A549 (cell line): ENCODE results near the gene CEP250. TPM values are rescaled to one million over a fixed set of nuclear protein-coding genes. Genes with fewer than 3 reads are reported as not detected.

Source experiments
- ATAC-seq, 2 experiments: fragments of 200-7000 bp in 1 of 2; fragments of >200 bp in 1 of 2; cut with Nextera tagmentation in 1 of 2; cut with Tn5 transposase in 1 of 2; 3 replicates each; pipeline versions ENCODE4 v1.8.0 to v1.9.1; 2018 to 2020; ENCODE audit warnings: mild to moderate bottlenecking in 1 of 2, moderate library complexity in 1 of 2
- CTCF ChIA-PET: fragments of 300-600 bp; sonication (Branson Sonifier 250); formaldehyde crosslinking; extraction: SDS; loops from one replicate; lab custom pipeline; 2021; ENCODE audit warnings: antibody characterized with exemption, inconsistent platforms; lab: Yijun Ruan, JAX
- POLR2A ChIA-PET: fragments of 350-600 bp; formaldehyde crosslinking; extraction: SDS; loops from one replicate; lab custom pipeline; 2021; ENCODE audit warnings: antibody characterized with exemption, inconsistent platforms; lab: Yijun Ruan, JAX
- DNase-seq, 2 experiments: peaks; one replicate each; pipeline versions ENCODE4 v3.0.0 to v3.0.0-alpha.2; 2011 to 2016; ENCODE audit warnings: low read depth in 1 of 2, low spot score in 1 of 2
- FAIRE-seq: peaks from 2 replicates; lab custom pipeline; 2011; peaks lifted over from hg19 to GRCh38; lab: Jason Lieb, UNC
- H3K27ac ChIP-seq, 2 experiments: fragments of >200 bp; sonication (Bioruptor Twin); formaldehyde crosslinking; 3 replicates each; pipeline ENCODE4 v1.5.1; 2016 to 2017
- H3K4me1 ChIP-seq: fragments of >200 bp; sonication (Bioruptor Twin); formaldehyde crosslinking; 3 replicates; pipeline ENCODE4 v1.6.1; 2016
- H3K4me2 ChIP-seq: fragments of >200 bp; sonication (Bioruptor Twin); formaldehyde crosslinking; 3 replicates; pipeline ENCODE4 v1.6.1; 2016
- H3K4me3 ChIP-seq: fragments of >200 bp; sonication (Bioruptor Twin); formaldehyde crosslinking; 3 replicates; pipeline ENCODE4 v1.5.1; 2016
- H3K9me3 ChIP-seq: fragments of >200 bp; sonication (Bioruptor Twin); formaldehyde crosslinking; 3 replicates; pipeline ENCODE4 v1.6.1; 2016
- BCL3 ChIP-seq: fragments of >200 bp; sonication (Bioruptor Twin); formaldehyde crosslinking; IDR thresholded peaks from 3 replicates; pipeline ENCODE4 v1.6.1; 2016
- BHLHE40 ChIP-seq: IDR thresholded peaks from 2 replicates; pipeline ENCODE4 v1.6.1; 2012; ENCODE audit warnings: low read depth, low read length, inconsistent platforms
- CBX2 ChIP-seq: fragments of 200-600 bp; sonication (generic); IDR thresholded peaks from 2 replicates; pipeline ENCODE4 v1.6.1; 2016; ENCODE audit warnings: low read depth, mild to moderate bottlenecking, borderline replicate concordance
- CBX8 ChIP-seq: fragments of 200-600 bp; sonication (generic); IDR thresholded peaks from 2 replicates; pipeline ENCODE4 v1.6.1; 2016
- E2F6 ChIP-seq: IDR thresholded peaks from 2 replicates; pipeline ENCODE4 v1.6.1; 2012; ENCODE audit warnings: low read depth, borderline replicate concordance
- ELK1 ChIP-seq: fragments of 150-350 bp; IDR thresholded peaks from 2 replicates; pipeline ENCODE4 v1.6.1; 2014; ENCODE audit warnings: low read depth, mild to moderate bottlenecking, low read length
- FOSB ChIP-seq: fragments of 250-450 bp; sonication (Bioruptor Pico); IDR thresholded peaks from 2 replicates; pipeline ENCODE4 v1.5.0; 2020; ENCODE audit warnings: mild to moderate bottlenecking, moderate library complexity
- FOSL2 ChIP-seq, 2 experiments: fragments of 450-650 bp in 1 of 2; fragments of >200 bp in 1 of 2; sonication (Bioruptor Twin) in 1 of 2; formaldehyde crosslinking; IDR thresholded peaks; 2 replicates each; pipeline versions ENCODE4 v1.5.0 to v1.6.1; 2016 to 2020; ENCODE audit warnings: mild to moderate bottlenecking in 1 of 2, moderate library complexity in 1 of 2
- HDAC2 ChIP-seq: fragments of 200-600 bp; sonication (generic); IDR thresholded peaks from 2 replicates; pipeline ENCODE4 v1.6.1; 2016
- HOXA7 ChIP-seq: fragments of 250-450 bp; sonication (Bioruptor Pico); IDR thresholded peaks from 2 replicates; pipeline ENCODE4 v1.5.0; 2020; ENCODE audit warnings: mild to moderate bottlenecking, moderate library complexity
- HOXB5 ChIP-seq: fragments of 250-450 bp; sonication (Bioruptor Pico); IDR thresholded peaks from 2 replicates; pipeline ENCODE4 v1.5.0; 2020; ENCODE audit warnings: mild to moderate bottlenecking, moderate library complexity
- KDM1A ChIP-seq: fragments of 200-600 bp; sonication (generic); IDR thresholded peaks from 2 replicates; pipeline ENCODE4 v1.6.1; 2016; ENCODE audit warnings: low read depth, mild to moderate bottlenecking
- MYC ChIP-seq: IDR thresholded peaks from 2 replicates; pipeline ENCODE4 v1.6.1; 2012; ENCODE audit warnings: mild to moderate bottlenecking, inconsistent platforms, low read length, improper control_type of control experiment, borderline replicate concordance
- NPAS2 ChIP-seq: fragments of 250-450 bp; sonication (Bioruptor Pico); IDR thresholded peaks from 2 replicates; pipeline ENCODE4 v1.8.0; 2022; ENCODE audit warnings: mild to moderate bottlenecking, moderate library complexity, borderline replicate concordance
- PHF8 ChIP-seq: fragments of 200-600 bp; sonication (generic); IDR thresholded peaks from 2 replicates; pipeline ENCODE4 v1.6.1; 2016; ENCODE audit warnings: low read depth, mild to moderate bottlenecking, antibody characterized with exemption, moderate library complexity, borderline replicate concordance
- POLR2A ChIP-seq: IDR thresholded peaks from 2 replicates; pipeline ENCODE4 v1.6.1; 2012; ENCODE audit warnings: mild to moderate bottlenecking, low read length
- RFX5 ChIP-seq: fragments of 450-650 bp; IDR thresholded peaks from 2 replicates; pipeline ENCODE4 v1.7.1; 2014; ENCODE audit warnings: antibody characterized with exemption, mild to moderate bottlenecking, moderate library complexity
- TP53 ChIP-seq: fragments of 250-450 bp; sonication (Bioruptor Pico); IDR thresholded peaks from 2 replicates; pipeline ENCODE4 v1.5.0; 2021; ENCODE audit warnings: mild to moderate bottlenecking, moderate library complexity
- ZNF302 ChIP-seq: fragments of 250-450 bp; sonication (Bioruptor Pico); IDR thresholded peaks from 2 replicates; pipeline ENCODE4 v1.9.0; 2021; ENCODE audit warnings: inconsistent platforms, mild to moderate bottlenecking, moderate library complexity
- WGBS: methylation state at CpG from one replicate; pipeline ENCODE4 v1.1.6; 2017; ENCODE audit errors: missing lambda C conversion rate; 5-methylcytosine and 5-hydroxymethylcytosine counted together
- polyA plus RNA-seq, 4 experiments: library from polyadenylated mRNA; depleted of rRNA in 3 of 4; stranded (reverse); fragments of >200 nt; fragmentation: RNase III in 1 of 4; extraction: RNeasy Plus Mini Kit Qiagen cat#74134 plus additional on column Dnase treatment in 1 of 4; gene quantifications; 2 replicates in 3 of 4; 3 replicates in 1 of 4; pipeline ENCODE4 v1.2.3, GENCODE V29; 2011 to 2017
- TF ChIP-seq, protein P1 (sequence below): fragments of 250-450 bp; sonication (Bioruptor Pico); IDR thresholded peaks from 2 replicates; pipeline ENCODE4 v1.5.0; 2021; ENCODE audit warnings: mild to moderate bottlenecking, moderate library complexity, borderline replicate concordance

CEP250 gene
- polyA plus RNA-seq, 2 of the 4 experiments (the other 2 are of a cell fraction) = 13.8 to 19.6 TPM

GRCh38 chr20:35559042-35559693 lies 103.8 kb downstream of the CEP250 start:
- no peak overlapping the region for H3K4me3 ChIP-seq
- no peaks in the 10 kb centered on the region for H3K9me3 ChIP-seq
- no peak overlapping the region for H3K27ac ChIP-seq
- ChIA-PET CTCF (interaction anchor here (1.0 to 2.3 kb wide), 9 partner anchors 8 to 255 kb away, joined by 3 to 8 read pairs (median 4); partner anchors contain the start of gene ERGIC3), POLR2A (no interaction called here)
- FAIRE-seq = no peak
- H3K4me2 ChIP-seq = no peak overlapping the region
- WGBS = 92% methylated on average over 18 of the region's 24 CpGs
- no peak for DNase-seq
- no peak for ATAC-seq
- TF ChIP-seq TP53 = no peak
- TF ChIP-seq ZNF302 (CRISPR knock-in tag) = no peak
- TF ChIP-seq CBX2 = no peak
- no peak for TF ChIP-seq MYC
- no peak for TF ChIP-seq RFX5
- TF ChIP-seq FOSB (CRISPR knock-in tag) = no peak
- no peak for TF ChIP-seq FOSL2 (IDR thresholded peaks at IDR 0.05)
- no peak for TF ChIP-seq FOSL2 (CRISPR knock-in tag; IDR thresholded peaks at IDR 0.05)
- TF ChIP-seq NPAS2 = no peak
- no peak for TF ChIP-seq HOXA7 (CRISPR knock-in tag)
- no peak for TF ChIP-seq E2F6
- TF ChIP-seq ELK1 = no peak
- no peak for TF ChIP-seq KDM1A
- TF ChIP-seq, protein P1, sequence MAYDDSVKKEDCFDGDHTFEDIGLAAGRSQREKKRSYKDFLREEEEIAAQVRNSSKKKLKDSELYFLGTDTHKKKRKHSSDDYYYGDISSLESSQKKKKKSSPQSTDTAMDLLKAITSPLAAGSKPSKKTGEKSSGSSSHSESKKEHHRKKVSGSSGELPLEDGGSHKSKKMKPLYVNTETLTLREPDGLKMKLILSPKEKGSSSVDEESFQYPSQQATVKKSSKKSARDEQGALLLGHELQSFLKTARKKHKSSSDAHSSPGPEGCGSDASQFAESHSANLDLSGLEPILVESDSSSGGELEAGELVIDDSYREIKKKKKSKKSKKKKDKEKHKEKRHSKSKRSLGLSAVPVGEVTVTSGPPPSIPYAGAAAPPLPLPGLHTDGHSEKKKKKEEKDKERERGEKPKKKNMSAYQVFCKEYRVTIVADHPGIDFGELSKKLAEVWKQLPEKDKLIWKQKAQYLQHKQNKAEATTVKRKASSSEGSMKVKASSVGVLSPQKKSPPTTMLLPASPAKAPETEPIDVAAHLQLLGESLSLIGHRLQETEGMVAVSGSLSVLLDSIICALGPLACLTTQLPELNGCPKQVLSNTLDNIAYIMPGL (CRISPR knock-in tag) = no peak
- TF ChIP-seq HDAC2 = no peak
- no peaks in the 10 kb centered on the region for H3K4me1 ChIP-seq

DNA sequence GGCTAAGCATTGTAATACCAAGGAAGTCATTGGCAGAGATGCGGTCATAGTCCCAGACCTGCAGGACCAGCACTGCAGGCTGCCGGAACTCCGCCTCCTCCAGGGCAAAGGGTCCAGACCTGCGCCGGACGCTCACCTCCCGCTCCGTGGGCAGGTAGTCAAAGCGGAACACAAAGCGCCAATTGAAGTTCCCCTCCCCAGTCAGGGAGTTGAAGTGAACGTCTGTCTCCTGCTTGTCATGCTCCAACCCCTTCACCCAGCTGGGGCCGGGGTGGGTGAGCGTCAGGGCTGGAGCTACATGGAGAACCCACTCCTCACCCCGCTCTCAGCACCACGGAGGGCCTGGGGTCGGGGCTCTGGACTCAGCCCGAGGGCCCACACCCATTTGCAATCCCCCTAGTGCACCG lies 104.7 kb downstream of the CEP250 start:
- H3K4me2 ChIP-seq = no peak overlapping the region
- no peaks in the 10 kb centered on the region for H3K9me3 ChIP-seq
- FAIRE-seq (no peak), DNase-seq (no peak), ATAC-seq (no peak)
- H3K4me3 ChIP-seq = no peak overlapping the region
- ChIA-PET CTCF (interaction anchor here (0.8 to 2.3 kb wide), 5 partner anchors 10 to 434 kb away, joined by 3 to 8 read pairs (median 4); partner anchors contain the start of gene ERGIC3), POLR2A (no interaction called here)
- H3K27ac ChIP-seq = no peak overlapping the region
- no peak for TF ChIP-seq BCL3
- no peak for TF ChIP-seq BHLHE40
- TF ChIP-seq POLR2A = no peak
- no peak for TF ChIP-seq PHF8
- no peak for TF ChIP-seq CBX8
- TF ChIP-seq HOXB5 (CRISPR knock-in tag) = no peak
- 80% methylated on average over 18 of the region's 18 CpGs for WGBS
- H3K4me1 ChIP-seq = no peaks in the 10 kb centered on the region
